Limb (tissue), 2 donors: ENCODE data around the gene AVEN.

ENCODE experiments used
- DNase-seq, 2 donors: peaks; one replicate each; pipeline ENCODE4 v3.0.0-alpha.2; 2016; ENCODE audit errors: extremely low spot score in 2 of 2

The AVEN gene

GRCh38 chr15:33915571-33916407 is 123.2 kb downstream of the AVEN start:
- DNase-seq, result no peak

GRCh38 chr15:33913459-33913858 is 125.5 kb downstream of the AVEN start:
- DNase-seq, result no peak

- DNase-seq, result no peak
Measured at GRCh38 chr15:33912326-33912725, 126.7 kb downstream of the AVEN start.

- no peak for DNase-seq
Measured at GRCh38 chr15:33910741-33911140, 128.3 kb downstream of the AVEN start.

GRCh38 chr15:33908406-33908805 is 130.6 kb downstream of the AVEN start:
- DNase-seq, result no peak

GRCh38 chr15:33907326-33907725 is 131.7 kb downstream of the AVEN start:
- DNase-seq, result no peak

- no peak for DNase-seq
Measured at GRCh38 chr15:33903661-33904060, 135.3 kb downstream of the AVEN start.

- no peak for DNase-seq
Measured at GRCh38 chr15:33902043-33902442, 137.0 kb downstream of the AVEN start.

- DNase-seq, result no peak
Measured at GRCh38 chr15:33894193-33894592, 144.8 kb downstream of the AVEN start.

- DNase-seq, result no peak
Measured at GRCh38 chr15:33888176-33888575, 150.8 kb downstream of the AVEN start.

- DNase-seq, result no peak
Measured at GRCh38 chr15:33882921-33883320, 156.1 kb downstream of the AVEN start.

- DNase-seq, result no peak
Measured at GRCh38 chr15:33874156-33874555, 164.8 kb downstream of the AVEN start.

- DNase-seq, result no peak
Measured at GRCh38 chr15:33872416-33873106, 166.4 kb downstream of the AVEN start.

GRCh38 chr15:33871980-33872379 is 167.0 kb downstream of the AVEN start:
- DNase-seq, result no peak

GRCh38 chr15:33866101-33866737 is 172.8 kb downstream of the AVEN start:
- no peak for DNase-seq

- DNase-seq, result no peak
Measured at GRCh38 chr15:33865416-33865815, 173.6 kb downstream of the AVEN start.

GRCh38 chr15:33864360-33865075 is 174.5 kb downstream of the AVEN start:
- DNase-seq, result no peak

GRCh38 chr15:33860754-33861153 is 178.2 kb downstream of the AVEN start:
- DNase-seq, result no peak

- no peak for DNase-seq
Measured at GRCh38 chr15:33859992-33860545, 178.9 kb downstream of the AVEN start.

GRCh38 chr15:33858836-33859235 is 180.2 kb downstream of the AVEN start:
- no peak for DNase-seq

- no peak for DNase-seq
Measured at GRCh38 chr15:33857726-33858125, 181.3 kb downstream of the AVEN start.
